Chondrocyte (in vitro differentiated cells): ENCODE measurements around the gene HLCS. TPM values are rescaled to one million over a fixed set of nuclear protein-coding genes. Genes with fewer than 3 reads are reported as not detected.

ENCODE experiments used
- DNase-seq: peaks from one replicate; pipeline ENCODE4 v3.0.0; 2021; ENCODE audit warnings: mixed read lengths, low spot score
- H3K27ac Mint-ChIP-seq: one replicate; pipeline ENCODE4 v1.8.0; 2021; ENCODE audit warnings: mild to moderate bottlenecking, moderate library complexity, mixed read lengths; ENCODE audit not compliant: unreplicated experiment
- H3K27me3 Mint-ChIP-seq: 2 replicates; pipeline ENCODE4 v1.8.0; 2021; ENCODE audit warnings: low read depth, mixed read lengths
- H3K36me3 Mint-ChIP-seq: 2 replicates; pipeline ENCODE4 v1.8.0; 2021; ENCODE audit warnings: low read depth, mixed read lengths
- H3K4me1 Mint-ChIP-seq: 2 replicates; pipeline ENCODE4 v1.8.0; 2021; ENCODE audit warnings: low read depth, mild to moderate bottlenecking, mixed read lengths
- H3K4me3 Mint-ChIP-seq: one replicate; pipeline ENCODE4 v1.8.0; 2021; ENCODE audit warnings: mild to moderate bottlenecking, moderate library complexity, mixed read lengths; ENCODE audit not compliant: unreplicated experiment
- H3K9me3 Mint-ChIP-seq: 2 replicates; pipeline ENCODE4 v1.8.0; 2021; ENCODE audit warnings: low read depth, mixed read lengths
- total RNA-seq: library from RNA; stranded (reverse); gene quantifications from 3 replicates; pipeline ENCODE4 v1.2.1, GENCODE V29; 2021
- TF ChIP-seq, protein P1 (sequence below): fragments of 200-600 bp; sonication (generic); IDR thresholded peaks from 2 replicates; pipeline ENCODE4 v1.5.0; 2021; ENCODE audit warnings: antibody characterized with exemption, mild to moderate bottlenecking, moderate library complexity

HLCS gene
- total RNA-seq, 1 donor from 2014 or later: 30.4 TPM

DNA sequence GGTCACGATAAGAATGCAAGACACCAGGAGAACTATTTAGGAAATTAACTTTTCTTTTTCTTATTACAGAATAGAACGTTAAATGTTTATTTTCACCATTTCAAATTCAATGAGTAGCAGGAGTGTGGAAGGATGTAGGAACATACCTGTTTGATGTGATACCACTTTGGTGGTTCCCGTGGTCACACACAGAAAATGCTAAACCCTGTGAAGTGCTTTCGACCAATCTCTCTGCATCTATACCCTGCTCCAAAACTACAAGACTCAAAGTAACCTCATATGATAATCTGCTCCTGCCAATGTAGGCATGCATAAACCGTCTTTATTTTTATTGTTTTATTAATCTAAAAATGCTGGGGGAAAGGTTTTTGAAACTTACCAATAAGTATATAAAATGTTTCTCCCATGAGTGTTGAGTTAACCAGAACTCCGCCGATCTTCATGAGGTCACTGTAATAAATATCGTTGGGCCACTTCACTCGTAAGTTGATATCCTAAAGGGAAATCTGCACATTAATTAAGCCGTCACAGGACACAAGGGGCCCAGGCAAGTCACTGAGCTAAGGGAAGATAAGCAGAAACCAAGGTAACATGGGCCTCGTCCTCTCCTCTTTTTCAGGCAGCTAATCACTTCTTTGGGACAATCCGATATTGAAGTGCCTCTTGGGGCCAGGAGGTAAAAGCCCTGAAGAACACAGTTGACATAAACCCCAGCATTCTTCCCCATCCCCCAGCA is 207.0 kb downstream of the HLCS start:
- H3K9me3 Mint-ChIP-seq: no peaks in the 10 kb centered on the region
- peaks cover 5% of the 10 kb centered on the region for H3K4me1 Mint-ChIP-seq
- H3K27ac Mint-ChIP-seq: no peak overlapping the region
- H3K27me3 Mint-ChIP-seq: no peaks in the 10 kb centered on the region
- no peak for DNase-seq
- peaks cover 17% of the 10 kb centered on the region for H3K36me3 Mint-ChIP-seq
- H3K4me3 Mint-ChIP-seq: no peak overlapping the region
- TF ChIP-seq, protein P1, sequence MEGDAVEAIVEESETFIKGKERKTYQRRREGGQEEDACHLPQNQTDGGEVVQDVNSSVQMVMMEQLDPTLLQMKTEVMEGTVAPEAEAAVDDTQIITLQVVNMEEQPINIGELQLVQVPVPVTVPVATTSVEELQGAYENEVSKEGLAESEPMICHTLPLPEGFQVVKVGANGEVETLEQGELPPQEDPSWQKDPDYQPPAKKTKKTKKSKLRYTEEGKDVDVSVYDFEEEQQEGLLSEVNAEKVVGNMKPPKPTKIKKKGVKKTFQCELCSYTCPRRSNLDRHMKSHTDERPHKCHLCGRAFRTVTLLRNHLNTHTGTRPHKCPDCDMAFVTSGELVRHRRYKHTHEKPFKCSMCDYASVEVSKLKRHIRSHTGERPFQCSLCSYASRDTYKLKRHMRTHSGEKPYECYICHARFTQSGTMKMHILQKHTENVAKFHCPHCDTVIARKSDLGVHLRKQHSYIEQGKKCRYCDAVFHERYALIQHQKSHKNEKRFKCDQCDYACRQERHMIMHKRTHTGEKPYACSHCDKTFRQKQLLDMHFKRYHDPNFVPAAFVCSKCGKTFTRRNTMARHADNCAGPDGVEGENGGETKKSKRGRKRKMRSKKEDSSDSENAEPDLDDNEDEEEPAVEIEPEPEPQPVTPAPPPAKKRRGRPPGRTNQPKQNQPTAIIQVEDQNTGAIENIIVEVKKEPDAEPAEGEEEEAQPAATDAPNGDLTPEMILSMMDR: no peak

DNA sequence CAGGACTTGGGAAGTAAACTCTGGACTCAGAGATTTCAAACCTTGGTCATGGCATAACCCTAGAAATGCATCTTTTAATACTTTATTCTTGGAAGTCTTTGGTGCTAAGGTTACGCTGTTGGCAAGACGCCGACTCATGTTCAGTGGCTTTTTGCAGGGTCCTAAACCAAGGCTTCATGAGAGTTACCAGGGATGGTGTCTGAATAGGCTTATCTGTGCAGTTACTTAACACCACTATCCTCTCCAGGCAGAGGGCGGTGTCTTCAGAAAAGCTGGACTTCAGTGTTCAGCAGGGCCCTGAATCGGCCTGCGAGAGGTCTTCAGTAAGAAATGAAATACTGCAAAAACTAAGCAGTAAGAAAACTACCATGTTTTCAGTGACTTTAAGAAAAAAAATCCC is 209.3 kb downstream of the HLCS start:
- Mint-ChIP-seq H3K4me3 (no peak overlapping the region), H3K4me1 (peaks cover 27% of the 10 kb centered on the region), H3K9me3 (no peaks in the 10 kb centered on the region), H3K36me3 (peaks cover 14% of the 10 kb centered on the region), H3K27ac (no peak overlapping the region), H3K27me3 (no peaks in the 10 kb centered on the region)
- TF ChIP-seq, protein P1: peak; percentile 19
- DNase-seq: no peak

DNA sequence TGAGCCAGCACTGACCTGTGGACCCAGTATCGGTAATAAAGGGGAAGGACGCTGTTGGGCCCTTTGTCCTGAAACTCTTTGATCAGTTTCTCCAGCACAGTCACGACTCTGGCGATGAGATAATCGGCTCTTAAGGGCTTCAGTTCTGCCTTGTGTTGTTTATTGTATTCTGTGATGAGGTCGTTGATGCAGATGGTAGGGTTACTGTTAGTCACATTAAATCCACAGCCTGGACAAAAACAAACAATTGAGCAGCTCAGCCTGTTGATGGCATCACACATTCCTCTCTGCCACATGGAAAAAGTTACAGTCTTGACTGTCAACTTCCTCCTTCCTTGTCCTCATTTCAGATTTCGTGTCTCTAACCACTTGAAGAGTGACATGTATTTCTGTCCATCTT is 209.9 kb downstream of the HLCS start:
- Mint-ChIP-seq H3K36me3 (peaks cover 12% of the 10 kb centered on the region), H3K27me3 (no peaks in the 10 kb centered on the region), H3K4me1 (peaks cover 33% of the 10 kb centered on the region), H3K4me3 (no peak overlapping the region), H3K9me3 (no peaks in the 10 kb centered on the region), H3K27ac (no peak overlapping the region)
- TF ChIP-seq, protein P1: no peak
- DNase-seq: no peak

DNA sequence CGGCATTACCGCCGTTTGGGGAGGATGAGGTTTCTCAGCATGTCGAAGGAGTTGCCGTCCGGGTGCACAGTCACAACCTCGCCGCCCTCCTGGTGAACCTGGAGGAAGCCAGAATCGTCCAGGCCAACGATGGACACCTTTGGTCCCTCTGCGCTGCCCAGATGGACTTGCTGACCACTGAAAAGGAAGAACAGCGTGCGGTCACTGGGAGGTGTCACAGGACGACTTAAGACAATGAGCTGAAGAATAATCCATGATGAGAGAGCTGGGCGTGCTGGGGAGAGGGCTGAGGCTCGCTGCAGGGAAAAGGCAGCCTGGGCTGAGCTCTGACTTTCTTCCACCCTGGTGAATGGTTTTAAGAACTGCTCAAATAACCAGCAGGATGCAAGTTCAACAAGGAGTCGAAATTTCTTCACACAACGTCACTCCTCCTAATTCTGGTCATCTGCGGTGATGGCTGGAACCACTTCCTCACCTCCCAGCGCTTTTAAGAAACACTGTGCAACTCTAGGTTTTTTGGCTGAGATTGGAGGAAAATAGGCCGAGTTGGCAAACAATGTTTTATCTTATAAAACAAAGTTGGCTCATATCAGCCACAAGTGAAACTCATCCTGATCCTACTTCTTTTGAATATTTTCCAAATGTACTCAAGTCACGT is 212.1 kb downstream of the HLCS start:
- Mint-ChIP-seq H3K36me3 (peaks cover 7% of the 10 kb centered on the region), H3K27ac (no peak overlapping the region), H3K4me1 (peaks cover 53% of the 10 kb centered on the region), H3K27me3 (no peaks in the 10 kb centered on the region), H3K4me3 (no peak overlapping the region), H3K9me3 (no peaks in the 10 kb centered on the region)
- no peak for DNase-seq
- TF ChIP-seq, protein P1: no peak

DNA sequence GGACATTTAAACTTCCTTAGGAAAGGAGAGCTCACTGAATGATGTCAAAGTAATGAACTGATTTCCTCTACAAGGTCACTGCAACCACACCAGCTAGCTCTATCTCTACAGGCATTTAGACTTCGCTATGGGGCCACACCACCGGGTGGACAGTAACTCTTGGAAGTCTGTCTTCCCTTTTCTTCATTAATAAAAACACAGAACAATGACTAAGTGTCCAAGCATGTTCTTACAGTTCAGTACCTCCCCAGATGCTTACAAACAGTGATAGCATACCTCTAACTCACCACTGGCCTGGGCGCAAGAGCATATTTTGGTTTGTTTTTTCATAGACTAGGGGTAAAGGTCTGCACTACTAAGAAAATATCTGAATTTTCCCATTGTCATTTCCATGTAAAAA is 212.9 kb downstream of the HLCS start:
- H3K4me1 Mint-ChIP-seq: peaks cover 55% of the 10 kb centered on the region
- peaks cover 4% of the 10 kb centered on the region for H3K36me3 Mint-ChIP-seq
- no peaks in the 10 kb centered on the region for H3K9me3 Mint-ChIP-seq
- H3K27me3 Mint-ChIP-seq: no peaks in the 10 kb centered on the region
- H3K27ac Mint-ChIP-seq: peak overlapping the region; percentile 58
- DNase-seq: no peak
- TF ChIP-seq, protein P1: no peak
- H3K4me3 Mint-ChIP-seq: no peak overlapping the region
